HK-2 (cell line): ENCODE measurements around the gene HRAS.
A peak's percentile ranks its signal among the peaks of the same experiment; 100 is the strongest.
"Not testable (repeated sequence)": the region's sequence is repeated elsewhere in the genome, so short reads cannot be mapped to it uniquely, and the experiment has no call there.

Source experiments
- DNase-seq: peaks from one replicate; pipeline ENCODE4 v3.0.0-alpha.2; 2018; ENCODE audit not compliant: unreplicated experiment

HRAS gene

DNA sequence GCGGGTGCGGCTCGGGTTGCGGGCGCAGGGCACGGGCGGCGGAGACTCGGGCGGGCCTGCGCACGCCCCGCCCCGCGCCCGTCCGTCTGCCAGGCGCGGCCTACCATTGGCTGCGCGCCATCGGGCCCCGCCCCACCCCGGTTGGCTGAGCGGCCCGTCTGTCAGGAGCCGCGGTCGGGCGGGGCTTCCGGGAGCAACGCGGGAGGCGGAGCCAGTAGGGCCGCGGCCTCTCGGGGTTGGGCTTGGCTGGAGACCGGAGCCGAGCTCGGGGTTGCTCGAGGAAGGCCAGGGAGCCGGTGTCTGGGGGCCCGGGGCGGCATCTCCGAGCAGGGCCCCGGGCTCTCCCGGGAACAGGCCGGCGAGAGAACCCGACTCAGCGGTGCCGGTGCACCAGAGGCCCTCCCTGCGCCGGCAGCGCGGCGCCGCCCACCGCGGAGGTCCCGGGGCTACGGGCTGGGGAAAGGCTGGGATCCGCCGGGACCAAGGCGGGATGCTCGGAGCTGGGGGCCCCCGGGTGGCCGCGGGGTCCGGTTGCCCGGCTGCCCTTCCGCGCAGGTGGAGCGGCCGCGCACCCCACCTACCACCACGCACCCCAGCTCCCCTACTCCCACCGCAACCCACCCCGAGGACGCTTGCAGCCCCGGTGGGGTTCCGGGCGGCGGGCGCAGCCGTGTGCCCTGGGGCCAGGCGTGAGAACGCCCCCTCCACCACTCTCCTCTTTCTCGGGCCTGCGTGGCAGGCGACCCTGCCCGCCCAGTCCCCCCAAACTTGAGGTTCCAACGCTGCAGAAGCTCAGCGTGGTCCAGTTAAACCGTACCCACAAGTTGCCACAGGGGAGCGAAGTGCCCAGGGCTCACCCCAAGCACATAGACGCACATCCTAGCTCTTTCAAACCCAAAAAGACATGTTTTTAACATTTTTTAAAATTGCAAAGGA lies at the start of gene HRAS:
Gene HRAS (minus strand): TSS at position 58 of the 936 bp plus-strand sequence.
- DNase-seq, result peak; percentile 92

DNA sequence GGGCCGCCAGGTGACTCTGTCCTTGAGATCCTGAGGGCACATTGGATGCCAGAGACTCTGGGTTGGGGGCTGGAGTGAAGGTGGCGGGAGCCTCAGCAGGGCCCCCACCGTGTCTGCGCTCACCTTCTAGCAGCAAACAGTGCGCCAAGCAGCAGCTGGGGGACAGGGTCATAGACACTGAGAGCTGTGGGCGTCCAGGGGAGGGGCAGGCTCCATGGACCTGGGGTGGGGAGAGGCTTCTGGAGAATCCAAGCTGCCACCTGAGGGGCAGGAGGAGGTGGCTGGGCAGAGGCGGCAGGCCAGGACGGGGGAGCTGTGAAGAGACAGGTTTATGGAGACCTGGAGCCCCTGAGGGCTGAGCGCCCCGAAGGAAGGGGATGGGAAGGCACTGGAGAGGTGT lies 48.9 kb upstream of the HRAS start:
- DNase-seq, result no peak

DNA sequence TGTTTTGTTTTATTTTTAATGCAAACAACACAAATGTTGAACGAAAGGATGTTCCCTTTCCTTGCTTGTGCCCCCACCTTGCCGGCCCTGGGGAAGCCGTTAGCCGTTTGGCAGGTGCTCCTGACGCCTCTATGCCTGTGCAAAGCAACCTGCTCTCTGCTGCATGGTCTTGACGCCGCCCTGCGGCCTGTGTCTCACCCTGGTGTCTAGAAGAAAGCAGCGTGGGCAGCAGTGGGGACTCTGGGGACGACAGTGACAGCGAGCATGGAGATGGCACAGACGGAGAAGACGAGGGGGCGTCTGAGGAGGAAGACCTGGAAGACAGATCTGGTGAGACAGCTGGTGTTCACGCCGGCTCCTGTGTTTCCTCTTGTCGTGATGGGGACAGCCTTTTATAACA lies 46.4 kb upstream of the HRAS start:
- DNase-seq, result no peak

DNA sequence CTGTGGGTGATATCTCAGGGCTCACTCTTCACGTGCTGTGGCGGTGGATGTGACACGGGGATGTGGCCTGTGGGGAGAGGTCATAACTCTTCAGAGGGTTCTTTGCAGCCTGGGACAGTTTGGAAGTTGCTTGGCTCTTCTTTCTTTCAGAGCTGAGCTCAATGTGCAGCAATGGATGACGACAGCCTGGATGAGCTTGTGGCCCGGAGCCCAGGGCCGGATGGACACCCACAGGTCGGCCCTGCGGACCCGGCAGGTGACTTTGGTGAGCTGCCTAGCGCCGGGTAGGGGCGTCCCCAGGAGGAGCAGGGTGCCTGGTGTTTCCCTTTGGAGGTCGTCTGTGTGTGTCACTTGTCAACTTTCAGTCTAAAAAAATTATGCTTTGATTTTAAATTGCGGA lies 46.0 kb upstream of the HRAS start:
- no peak for DNase-seq

DNA sequence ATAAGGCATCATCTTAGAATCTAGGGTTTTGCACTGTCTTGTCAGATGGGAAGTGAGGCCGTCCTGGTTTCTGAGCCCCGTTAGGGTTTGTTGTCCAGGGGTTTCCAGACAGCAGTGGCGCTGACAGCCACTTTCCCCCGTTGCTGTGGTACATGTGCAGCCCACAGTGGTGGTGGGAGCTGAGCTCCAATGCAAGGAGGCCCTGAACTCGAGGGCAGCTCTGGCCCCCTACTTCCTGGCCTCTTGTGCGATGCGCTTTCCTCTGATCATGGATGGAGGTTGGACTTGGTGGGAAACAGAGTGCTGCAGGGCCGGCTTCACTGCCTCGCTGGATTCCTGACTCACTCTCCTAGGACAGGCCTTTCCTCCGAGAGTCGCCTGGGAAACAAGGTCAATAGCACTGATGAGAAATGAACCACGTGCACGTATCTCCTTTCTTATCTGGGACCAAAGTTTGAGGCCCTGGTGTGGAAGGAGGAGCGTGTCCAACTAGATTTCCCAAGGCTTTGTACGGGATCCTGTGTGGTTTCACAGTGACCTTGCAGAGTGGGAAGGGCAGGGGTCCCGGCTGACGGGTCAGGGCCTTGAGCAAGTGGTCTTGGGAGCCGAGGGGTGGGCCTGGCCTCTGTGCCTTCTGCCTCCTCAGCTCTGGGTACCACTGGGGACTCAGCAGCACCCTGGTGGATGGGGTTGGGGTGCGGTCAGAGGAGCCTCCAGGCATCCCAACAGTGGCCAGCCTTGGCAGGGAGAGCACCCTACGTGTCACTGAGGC lies 44.6 kb upstream of the HRAS start:
- DNase-seq, result no peak

DNA sequence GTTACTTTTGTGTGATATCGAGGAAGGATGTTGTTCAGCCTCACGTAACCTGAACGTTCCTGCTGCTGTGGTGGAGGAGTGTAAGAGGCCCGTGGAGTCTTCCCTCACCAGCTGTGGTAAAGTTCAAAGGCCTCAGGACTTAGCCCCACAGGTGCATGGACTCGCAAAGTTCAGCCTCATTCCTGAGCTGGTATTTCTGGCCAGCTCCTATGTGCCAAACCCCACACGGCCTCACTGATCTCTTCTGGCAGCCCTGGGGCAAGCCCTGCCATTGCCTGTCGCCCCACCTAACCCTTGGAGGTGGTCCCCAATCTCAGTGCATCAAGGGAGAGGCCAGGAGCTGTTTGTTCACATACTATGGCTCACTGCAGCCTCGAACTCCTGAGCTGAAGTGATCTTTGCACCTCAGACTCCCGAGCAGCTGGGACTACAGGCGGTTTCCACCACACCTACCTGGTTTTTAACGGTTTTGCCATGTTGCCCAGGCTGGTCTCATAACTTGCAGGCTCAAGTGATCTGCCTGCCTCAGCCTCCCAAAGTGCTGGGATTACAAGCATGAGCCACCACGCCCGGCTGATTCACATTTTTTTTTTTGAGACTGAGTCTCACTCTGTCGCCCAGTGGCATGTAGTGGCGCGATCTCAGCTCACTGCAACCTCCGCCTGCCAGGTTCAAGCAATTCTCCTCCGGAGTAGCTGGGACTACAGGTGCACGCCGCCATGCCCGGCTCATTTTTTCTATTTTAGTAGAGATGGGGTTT lies 43.1 kb upstream of the HRAS start:
- DNase-seq, result no peak

DNA sequence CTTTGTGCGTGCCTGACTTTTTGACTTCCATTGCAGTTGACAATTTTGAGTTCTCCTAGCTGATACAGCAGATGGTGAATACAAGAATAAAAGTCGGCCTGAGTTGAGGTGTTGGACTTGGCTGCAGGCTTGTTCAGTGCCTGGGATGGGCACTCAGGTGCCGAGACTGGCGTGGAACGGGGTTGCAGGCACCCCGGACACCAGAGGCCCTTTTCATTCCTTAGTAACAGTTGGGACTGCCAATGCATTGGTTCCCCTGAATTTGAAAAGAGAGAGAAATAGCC lies 42.2 kb upstream of the HRAS start:
- no peak for DNase-seq

DNA sequence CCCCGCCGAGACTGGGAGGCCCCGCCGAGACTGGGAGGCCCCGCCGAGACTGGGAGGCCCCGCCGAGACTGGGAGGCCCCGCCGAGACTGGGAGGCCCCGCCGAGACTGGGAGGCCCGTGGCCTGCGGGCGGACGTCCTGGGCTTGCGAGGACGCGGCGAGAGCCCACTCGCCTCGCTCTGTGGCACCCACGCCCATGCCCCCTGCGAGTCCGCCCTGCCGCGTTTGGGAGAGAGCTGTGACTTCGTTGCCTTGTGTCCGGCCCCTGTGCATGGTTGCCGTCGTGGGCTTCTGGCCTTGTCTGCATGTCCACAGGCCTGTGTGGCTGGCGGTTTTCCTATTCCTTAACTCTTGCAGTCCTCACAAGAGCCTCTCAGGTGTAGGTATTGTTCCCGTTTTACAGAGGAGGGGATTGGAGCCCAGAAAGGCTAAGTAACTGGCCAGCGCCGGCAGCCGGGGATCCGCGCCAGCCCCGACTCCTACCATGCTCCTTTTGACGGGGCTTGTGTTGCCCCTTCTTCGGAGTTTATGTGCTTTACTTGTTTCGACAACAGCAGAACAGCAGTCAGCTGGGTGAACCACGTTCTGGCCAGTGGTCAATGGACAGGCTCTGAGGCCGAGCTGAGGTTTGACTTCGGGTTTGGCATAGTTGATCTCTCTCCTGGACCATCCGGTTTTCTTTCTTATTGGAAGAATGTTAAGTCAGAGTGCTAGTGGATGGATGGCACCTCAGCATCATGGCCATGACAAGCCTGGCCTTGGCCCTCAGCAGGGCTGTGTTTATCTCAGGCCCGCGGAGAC lies 41.6 kb upstream of the HRAS start:
- DNase-seq, result no peak

DNA sequence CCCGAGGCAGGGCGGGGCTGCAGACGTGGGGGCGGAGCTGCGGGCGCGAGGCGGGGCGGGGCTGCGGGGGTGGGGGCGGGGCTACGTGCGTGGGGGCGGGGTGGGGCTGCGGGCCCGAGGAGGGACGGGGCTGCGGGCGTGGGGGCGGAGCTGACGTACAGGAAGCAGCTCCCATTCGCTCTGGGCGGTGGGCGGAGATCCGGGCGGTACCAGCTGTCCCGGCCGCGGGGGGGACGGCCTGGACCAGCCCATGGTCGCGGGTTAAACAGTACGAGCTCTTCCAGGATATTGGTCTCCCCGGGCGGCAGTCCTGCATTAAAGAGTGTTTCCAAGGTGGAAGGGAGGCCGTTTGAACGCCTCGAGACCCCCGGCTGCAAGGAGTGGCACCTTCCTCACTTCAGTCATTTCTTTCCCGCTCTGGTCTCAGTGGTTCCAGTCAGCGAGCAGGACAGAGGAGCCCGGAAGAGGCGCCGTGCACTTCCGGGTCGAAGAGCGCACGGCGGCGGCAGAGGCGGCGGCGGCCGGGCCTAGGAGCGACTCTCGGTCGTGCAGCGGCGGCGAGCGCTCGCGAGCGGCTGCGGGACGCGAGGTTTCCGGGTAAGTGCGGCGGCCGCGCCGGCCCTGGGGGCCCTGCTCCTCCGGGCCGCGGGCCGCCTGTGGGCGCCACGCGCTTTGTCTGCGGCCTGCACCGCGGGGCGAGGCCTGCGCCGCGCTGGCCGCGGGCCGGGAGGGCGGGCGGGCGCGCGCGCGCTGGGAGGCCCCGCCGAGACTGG lies 40.8 kb upstream of the HRAS start, which contains the start of gene PHRF1:
Gene PHRF1 (plus strand): TSS at position 475 of the 773 bp plus-strand sequence. CDS start 5,043 bp downstream, outside the sequence.
- peak; percentile 92 for DNase-seq

DNA sequence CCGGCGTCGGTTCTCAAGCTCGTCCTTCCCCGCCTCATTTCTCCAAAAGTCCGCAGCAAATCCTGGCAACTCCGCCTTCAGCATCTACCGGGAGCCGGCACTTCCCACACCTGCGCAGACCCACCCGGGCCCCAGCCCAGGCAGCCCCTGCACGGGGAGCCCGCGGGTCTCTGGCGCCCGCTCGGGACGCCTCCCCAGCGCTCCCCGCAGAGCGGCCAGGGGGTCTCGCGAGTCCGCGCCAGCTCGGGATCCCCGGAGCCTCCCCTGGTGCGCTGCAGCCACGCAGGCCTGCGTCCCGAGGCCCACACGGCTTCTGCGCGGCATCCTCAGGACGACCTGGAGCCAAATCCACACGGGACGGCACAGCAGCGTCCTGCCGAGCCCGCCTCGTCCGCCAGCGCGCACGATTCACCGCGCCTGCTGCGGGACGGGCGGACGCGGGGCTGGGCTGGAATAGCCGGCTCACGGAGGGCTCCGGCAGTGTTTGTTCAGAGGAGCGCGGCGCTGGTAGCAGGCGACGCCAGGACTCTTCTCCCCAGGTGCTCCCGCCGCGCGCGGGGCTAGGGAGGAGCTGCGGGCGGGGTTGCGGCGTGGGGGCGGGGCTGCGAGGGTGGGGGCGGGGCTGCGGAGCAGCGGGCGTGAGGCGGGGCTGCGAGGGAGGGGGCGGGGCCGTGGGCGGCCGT lies 40.1 kb upstream of the HRAS start:
- no peak for DNase-seq

DNA sequence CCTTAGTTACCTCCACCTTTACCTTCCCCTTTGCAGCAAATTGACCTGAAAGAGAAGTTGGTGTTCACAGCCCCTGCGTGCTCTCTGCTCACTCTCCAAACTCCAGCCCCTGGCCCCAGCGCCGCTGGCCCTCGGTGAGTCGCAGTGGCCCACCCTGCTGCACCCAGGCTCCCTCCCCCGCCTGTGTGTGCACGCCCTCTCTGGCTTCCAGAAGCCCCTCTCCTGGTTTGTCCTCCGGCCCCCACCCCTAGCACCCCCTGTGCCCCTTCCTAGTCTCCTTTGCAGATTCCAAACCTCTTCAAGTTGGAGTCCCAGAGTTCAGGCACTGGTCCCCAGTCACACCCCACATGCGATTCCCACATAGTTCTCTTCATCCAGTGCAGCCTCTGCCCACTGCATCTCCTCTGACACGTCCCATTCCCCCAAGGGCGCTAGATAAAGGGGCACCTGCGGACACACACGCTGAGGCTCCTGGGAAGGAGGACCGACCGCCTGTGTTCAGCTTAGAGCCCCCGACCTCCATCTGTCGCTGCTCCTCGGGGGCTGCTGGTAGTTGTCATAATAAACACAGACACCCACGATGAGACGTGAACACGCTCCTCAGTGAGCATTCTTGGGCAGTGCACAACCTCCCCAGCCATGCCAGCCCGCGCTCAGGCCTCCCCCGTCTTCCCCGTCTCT lies 39.4 kb upstream of the HRAS start:
- no peak for DNase-seq

DNA sequence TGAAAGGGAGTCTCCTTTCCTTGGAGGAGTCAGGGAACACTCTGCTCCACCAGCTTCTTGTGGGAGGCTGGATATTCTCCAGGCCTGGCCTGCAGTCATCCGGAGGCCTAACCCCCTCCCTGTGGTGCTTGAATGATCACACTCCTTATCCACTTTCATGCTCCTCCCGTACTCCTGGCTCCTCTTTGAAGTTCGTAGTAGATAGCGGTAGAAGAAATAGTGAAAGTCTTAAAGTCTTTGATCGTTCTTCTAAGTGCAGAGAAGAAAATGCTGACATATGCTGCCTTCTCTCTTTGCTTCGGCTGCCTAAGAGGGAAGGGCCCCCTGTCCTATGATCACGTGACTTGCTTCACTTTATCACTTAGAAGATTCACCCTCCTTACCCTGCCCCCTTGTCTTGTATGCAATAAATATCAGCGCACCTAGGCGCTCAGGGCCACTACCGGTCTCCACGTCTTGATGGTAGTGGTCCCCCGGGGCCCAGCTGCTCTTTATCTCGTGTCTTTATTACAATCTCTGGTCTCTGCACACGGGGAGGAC lies 38.7 kb upstream of the HRAS start:
- not testable (repeated sequence) for DNase-seq

DNA sequence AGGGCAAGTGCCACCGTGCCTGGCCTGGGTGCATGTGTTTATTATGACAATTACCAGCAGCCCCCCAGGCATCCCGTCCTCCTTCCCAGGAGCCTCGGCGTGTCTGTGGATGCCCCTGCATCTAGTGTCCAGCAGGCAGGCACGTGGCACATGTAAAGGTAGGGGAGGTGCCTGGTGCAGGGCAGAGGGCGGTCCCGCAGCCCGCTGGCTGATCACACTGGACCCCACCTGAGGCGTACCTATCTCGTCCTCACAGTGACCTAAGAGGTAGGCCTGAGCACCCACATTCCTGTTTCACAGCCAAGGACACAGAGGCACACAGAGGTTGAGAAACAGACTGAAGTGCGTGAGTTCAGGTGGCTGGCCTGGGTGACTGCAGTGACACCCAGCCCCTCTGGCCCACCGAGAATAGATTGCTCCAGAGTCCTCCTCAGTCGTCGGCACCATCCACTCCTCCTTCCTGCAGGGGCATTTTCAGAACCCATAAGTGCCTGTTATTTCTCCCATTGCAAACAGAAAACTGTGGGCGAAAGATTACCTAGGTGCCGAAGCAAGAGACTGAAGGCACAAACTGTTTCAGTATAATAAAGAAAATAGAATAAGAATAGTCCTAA lies 37.9 kb upstream of the HRAS start:
- no peak for DNase-seq

DNA sequence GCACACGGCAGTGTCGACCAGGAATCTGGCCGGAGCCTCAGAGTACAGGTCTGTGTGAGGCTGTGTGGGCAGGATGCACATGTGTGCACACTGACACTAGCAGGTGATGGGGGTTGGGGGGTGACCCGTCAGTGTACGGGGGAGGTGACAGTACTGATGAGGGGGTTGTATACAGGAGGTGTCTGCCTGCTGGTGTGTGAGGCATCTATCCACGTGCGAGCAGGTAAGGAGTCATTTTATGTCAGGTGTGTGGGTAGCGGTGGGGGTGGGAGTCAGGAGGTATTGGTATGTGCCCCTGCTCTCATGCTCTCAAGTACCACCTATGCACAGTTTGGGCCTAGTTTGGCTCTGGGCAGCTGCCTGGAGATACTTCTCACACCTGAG lies 36.4 kb upstream of the HRAS start:
- DNase-seq, result no peak

DNA sequence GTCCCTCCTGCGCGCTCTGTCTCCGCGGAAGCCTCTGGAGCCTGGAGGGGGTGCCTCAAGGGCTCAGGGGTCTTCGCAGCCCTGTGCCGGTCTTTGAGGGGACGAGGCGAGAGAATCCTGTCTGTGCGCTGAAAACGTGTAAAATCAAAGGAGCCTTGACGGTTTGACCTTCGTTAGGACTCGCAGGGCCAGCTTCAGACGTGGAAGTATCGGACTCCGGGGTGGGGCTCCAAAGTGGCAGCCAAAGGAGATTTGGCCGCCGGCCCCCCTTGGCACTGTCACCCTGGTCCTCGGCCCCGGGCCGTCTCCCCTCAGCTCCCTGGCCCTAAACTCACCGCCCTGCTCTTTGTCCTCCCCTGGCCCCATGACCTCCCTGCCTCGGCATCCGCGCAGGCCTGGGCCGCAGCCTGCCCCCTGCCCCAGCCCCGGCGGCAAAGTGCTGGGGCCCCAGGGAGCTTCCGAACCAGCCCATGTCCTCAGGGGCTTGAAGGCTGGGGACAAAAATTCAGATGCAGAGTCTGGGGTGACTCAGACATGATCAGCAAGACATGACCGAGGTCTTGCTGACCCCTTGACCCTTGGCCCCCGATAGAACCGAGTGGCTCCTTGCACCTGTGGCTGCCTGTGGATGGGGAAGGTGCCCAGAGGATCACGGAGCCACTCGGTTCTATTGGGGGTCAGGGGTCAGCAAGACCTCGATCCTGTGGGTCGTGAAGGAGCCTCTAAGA lies 33.9 kb upstream of the HRAS start:
- DNase-seq, result no peak

DNA sequence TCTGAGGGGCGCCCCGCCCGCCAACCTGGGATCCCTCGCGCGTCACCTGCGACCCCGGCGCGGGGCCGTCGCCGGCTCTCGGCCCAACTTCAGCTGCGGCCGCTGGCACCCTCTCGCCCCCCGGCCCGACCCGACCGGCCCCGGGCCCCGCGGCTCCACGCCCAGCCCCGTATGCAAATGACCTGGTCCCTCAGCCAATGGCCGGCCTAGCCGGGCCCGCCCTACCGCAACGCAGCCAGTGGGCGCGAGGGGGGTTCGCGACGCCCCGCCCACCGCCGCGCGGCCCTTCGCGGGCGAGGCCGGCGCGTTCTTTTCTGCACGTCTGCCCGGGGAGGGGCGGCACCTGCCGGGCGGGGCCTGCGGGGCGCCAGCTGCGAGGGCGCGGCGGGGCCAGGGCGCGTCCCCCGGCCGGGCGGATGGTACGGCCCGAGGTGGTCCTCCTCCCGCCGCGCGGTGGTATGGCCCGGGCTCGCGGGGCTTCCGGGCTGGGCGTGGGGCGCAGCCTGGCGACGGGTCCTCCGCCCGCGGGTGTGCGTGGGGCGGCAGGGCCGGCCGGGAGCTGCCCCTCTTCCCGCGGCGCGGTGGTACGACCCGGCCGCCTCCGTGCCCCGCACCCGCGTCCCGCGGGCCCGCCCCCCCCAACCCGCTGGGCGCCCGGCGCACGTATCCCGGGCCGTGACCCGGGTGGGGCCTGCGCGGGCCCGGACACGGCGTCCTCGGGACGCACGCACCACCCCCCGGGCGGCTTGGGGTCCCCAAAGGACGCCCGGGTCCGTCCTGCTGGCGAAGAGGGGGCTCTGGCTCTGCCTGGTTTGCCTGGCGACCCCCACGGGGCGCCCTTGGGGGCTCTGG lies 33.2 kb upstream of the HRAS start:
- peak; percentile 91 for DNase-seq

DNA sequence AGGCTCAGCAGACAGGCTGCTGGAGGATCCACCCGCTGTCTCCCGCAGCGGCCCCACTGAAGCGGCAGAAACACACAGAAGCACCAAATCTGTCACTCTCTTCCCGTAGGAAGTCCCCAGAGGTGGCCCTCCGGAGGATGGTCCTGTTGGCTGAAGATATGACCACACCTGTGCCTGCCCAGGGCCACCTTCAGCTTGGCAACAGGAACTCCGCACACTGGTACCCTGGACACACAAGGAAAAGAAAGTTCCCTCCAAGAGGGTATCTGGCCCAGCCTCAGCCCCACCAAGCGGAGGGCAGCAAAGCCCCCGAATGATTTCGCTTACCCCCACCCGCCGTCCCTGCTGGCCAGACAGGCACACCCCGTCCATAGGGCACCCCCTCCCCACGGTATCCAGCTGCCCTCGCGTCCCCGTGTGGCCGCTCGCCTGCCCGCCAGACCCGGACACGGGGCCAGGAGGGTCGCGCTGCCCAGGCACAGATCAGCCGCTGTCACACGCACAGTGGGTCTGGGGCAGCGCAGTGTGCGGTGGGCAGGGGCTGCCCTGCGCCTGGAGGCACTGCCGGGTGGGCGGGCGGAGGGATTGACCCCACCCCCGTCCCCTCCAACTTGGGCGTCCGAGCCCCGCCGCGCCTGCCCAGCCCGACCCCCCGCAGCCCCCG lies 32.4 kb upstream of the HRAS start:
- DNase-seq, result no peak
